ENCODE measurements around the gene MST1. TPM values are rescaled to one million over a fixed set of nuclear protein-coding genes. Genes with fewer than 3 reads are reported as not detected.

The MST1 gene
- total RNA-seq, 4 donors from 2014 or later: 12.2 to 116 (median 15.1) TPM

- in situ Hi-C loops (cut with MboI; ENCODE audit: low pct_ligation_motif_present in 1 of 4, low pct_unique_long_range_greater_than_20kb in 1 of 4, low sequenced_read_pairs in 3 of 4): no loop called here
- no peak for DNase-seq
- peaks cover 0 to 12% (median 3%) of the 10 kb centered on the region in 4 donors for H3K4me1 ChIP-seq
- no peak overlapping the region for H3K27ac ChIP-seq
- WGBS, 2 donors (ENCODE audit: low coverage in 1 of 2): 85% methylated on average over 6 of the region's 6 CpGs; no CpG with 5 or more reads in 1 of the 2 donors
- TF ChIP-seq EP300 (IDR thresholded peaks at IDR 0.05; ENCODE audit: low read depth) (no peak), POLR2A (IDR thresholded peaks at IDR 0.05) (no peak), POLR2AphosphoS5 (IDR thresholded peaks at IDR 0.05) (no peak), CTCF (IDR thresholded peaks at IDR 0.05) (no peak)
- intact Hi-C loops (cut with DNase I; ENCODE audit: low total_unique reads): no loop called here
- H3K36me3 ChIP-seq: peaks cover 0 to 53% (median 11%) of the 10 kb centered on the region in 4 donors
- H3K9me3 ChIP-seq: no peaks in the 10 kb centered on the region
- no peak overlapping the region for H3K4me3 ChIP-seq
- no peaks in the 10 kb centered on the region for H3K27me3 ChIP-seq
These were observed 6.1 kb downstream of the MST1 start for GRCh38 chr3:49683162-49683561.

- no peak for DNase-seq
- in situ Hi-C loops (cut with MboI; ENCODE audit: low pct_ligation_motif_present in 1 of 4, low pct_unique_long_range_greater_than_20kb in 1 of 4, low sequenced_read_pairs in 3 of 4) (no loop called here), intact Hi-C loops (cut with DNase I; ENCODE audit: low total_unique reads) (no loop called here)
- Histone ChIP-seq H3K27me3 (no peaks in the 10 kb centered on the region), H3K9me3 (no peaks in the 10 kb centered on the region), H3K4me1 (peaks cover 0 to 8% (median 0%) of the 10 kb centered on the region in 4 donors), H3K27ac (no peak overlapping the region), H3K36me3 (peaks cover 0 to 67% (median 11%) of the 10 kb centered on the region in 4 donors), H3K4me3 (no peak overlapping the region)
- TF ChIP-seq EP300 (IDR thresholded peaks at IDR 0.05; ENCODE audit: low read depth) (no peak), POLR2A (IDR thresholded peaks at IDR 0.05) (no peak), POLR2AphosphoS5 (IDR thresholded peaks at IDR 0.05) (no peak), CTCF (IDR thresholded peaks at IDR 0.05) (no peak)
- WGBS, 2 donors (ENCODE audit: low coverage in 1 of 2): 91% methylated on average over 4 of the region's 4 CpGs; no CpG with 5 or more reads in 1 of the 2 donors
These were observed 7.7 kb downstream of the MST1 start for GRCh38 chr3:49681543-49681942.

- no peak for DNase-seq
- peaks cover 0 to 67% (median 11%) of the 10 kb centered on the region in 4 donors for H3K36me3 ChIP-seq
- no peaks in the 10 kb centered on the region for H3K9me3 ChIP-seq
- no peak overlapping the region for H3K4me3 ChIP-seq
- in situ Hi-C loops (cut with MboI; ENCODE audit: low pct_ligation_motif_present in 1 of 4, low pct_unique_long_range_greater_than_20kb in 1 of 4, low sequenced_read_pairs in 3 of 4): no loop called here
- peaks cover 0 to 5% (median 0%) of the 10 kb centered on the region in 4 donors for H3K4me1 ChIP-seq
- no peaks in the 10 kb centered on the region for H3K27me3 ChIP-seq
- WGBS, 2 donors (ENCODE audit: low coverage in 1 of 2): 93% methylated on average over 2 of the region's 2 CpGs; no CpG with 5 or more reads in 1 of the 2 donors
- TF ChIP-seq CTCF (IDR thresholded peaks at IDR 0.05) (no peak), POLR2A (IDR thresholded peaks at IDR 0.05) (no peak), POLR2AphosphoS5 (IDR thresholded peaks at IDR 0.05) (no peak), EP300 (IDR thresholded peaks at IDR 0.05; ENCODE audit: low read depth) (no peak)
- intact Hi-C loops (cut with DNase I; ENCODE audit: low total_unique reads): no loop called here
- no peak overlapping the region for H3K27ac ChIP-seq
These were observed 8.1 kb downstream of the MST1 start for GRCh38 chr3:49681232-49681522.

GRCh38 chr3:49680493-49681231, 8.6 kb downstream of the MST1 start:
- no peaks in the 10 kb centered on the region for H3K27me3 ChIP-seq
- no peak overlapping the region for H3K4me3 ChIP-seq
- no peaks in the 10 kb centered on the region for H3K9me3 ChIP-seq
- H3K4me1 ChIP-seq: peaks cover 0 to under 1% (median 0%) of the 10 kb centered on the region in 4 donors
- H3K36me3 ChIP-seq: peaks cover 0 to 67% (median 11%) of the 10 kb centered on the region in 4 donors
- no peak overlapping the region for H3K27ac ChIP-seq
- in situ Hi-C loops (cut with MboI; ENCODE audit: low pct_ligation_motif_present in 1 of 4, low pct_unique_long_range_greater_than_20kb in 1 of 4, low sequenced_read_pairs in 3 of 4) (no loop called here), intact Hi-C loops (cut with DNase I; ENCODE audit: low total_unique reads) (no loop called here)
- 89 to 90% methylated on average over 2 to 5 of the region's 7 CpGs for WGBS, 2 donors (ENCODE audit: low coverage in 1 of 2)
- TF ChIP-seq POLR2AphosphoS5 (IDR thresholded peaks at IDR 0.05): no peak
- TF ChIP-seq POLR2A (IDR thresholded peaks at IDR 0.05): no peak
- TF ChIP-seq CTCF (IDR thresholded peaks at IDR 0.05): no peak
- no peak for TF ChIP-seq EP300 (IDR thresholded peaks at IDR 0.05; ENCODE audit: low read depth)
- no peak for DNase-seq

Data from transverse colon (tissue), 4 donors.